ENCODE measurements around the gene HELZ2.

DNA sequence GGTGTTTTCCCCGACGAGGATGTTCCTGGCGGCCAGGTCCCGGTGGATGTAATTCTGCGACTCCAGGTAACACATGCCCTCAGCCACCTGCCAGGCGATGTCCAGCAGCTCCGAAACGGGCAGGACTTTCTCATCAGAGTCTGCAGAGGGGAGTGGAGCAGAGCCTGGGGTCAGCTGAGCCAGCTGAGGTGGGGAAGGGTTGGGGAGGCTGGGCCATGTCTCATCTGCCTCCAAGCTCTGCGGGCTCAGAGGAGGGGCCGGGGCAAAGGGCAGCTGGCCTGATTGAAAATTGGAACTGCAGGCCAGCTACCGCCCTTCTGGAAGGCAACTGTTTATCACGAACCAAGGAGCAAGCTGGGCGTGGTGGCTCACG, 43.3 kb downstream of the HELZ2 start:
- TF ChIP-seq EZH2 (IDR thresholded peaks at IDR 0.05; ENCODE audit: low read length, missing control alignments): no peak
- TF ChIP-seq, protein P1, sequence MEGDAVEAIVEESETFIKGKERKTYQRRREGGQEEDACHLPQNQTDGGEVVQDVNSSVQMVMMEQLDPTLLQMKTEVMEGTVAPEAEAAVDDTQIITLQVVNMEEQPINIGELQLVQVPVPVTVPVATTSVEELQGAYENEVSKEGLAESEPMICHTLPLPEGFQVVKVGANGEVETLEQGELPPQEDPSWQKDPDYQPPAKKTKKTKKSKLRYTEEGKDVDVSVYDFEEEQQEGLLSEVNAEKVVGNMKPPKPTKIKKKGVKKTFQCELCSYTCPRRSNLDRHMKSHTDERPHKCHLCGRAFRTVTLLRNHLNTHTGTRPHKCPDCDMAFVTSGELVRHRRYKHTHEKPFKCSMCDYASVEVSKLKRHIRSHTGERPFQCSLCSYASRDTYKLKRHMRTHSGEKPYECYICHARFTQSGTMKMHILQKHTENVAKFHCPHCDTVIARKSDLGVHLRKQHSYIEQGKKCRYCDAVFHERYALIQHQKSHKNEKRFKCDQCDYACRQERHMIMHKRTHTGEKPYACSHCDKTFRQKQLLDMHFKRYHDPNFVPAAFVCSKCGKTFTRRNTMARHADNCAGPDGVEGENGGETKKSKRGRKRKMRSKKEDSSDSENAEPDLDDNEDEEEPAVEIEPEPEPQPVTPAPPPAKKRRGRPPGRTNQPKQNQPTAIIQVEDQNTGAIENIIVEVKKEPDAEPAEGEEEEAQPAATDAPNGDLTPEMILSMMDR (conservative IDR thresholded peaks at IDR 0.05 in 1 of 2, IDR thresholded peaks at IDR 0.05 in 1 of 2; ENCODE audit: low read depth in 1 of 2, low read length in 2 of 2): no peak

All from fibroblast of lung (primary cell).